Endothelial cell of umbilical vein (primary cell): ENCODE data around the gene FAR1. TPM values are rescaled to one million over a fixed set of nuclear protein-coding genes. Genes with fewer than 3 reads are reported as not detected.

Experiments used
- BruUV-seq: library from RNA; stranded (reverse); fragments of 400-500 nt; replicated peaks from 2 replicates; lab custom pipeline; 2021; lab: Mats Ljungman, UMichigan
- CTCF ChIA-PET: fragments of 300-600, 350-600 bp; sonication (Branson Sonifier 250); formaldehyde crosslinking; loops from one replicate; lab custom pipeline; 2021; ENCODE audit warnings: antibody characterized with exemption, inconsistent platforms; lab: Charles Lee
- POLR2A ChIA-PET: fragments of 300-600, 350-600 bp; sonication (Branson Sonifier 250); formaldehyde crosslinking; loops from one replicate; lab custom pipeline; 2021; ENCODE audit warnings: antibody characterized with exemption, inconsistent platforms; lab: Charles Lee
- DNase-seq: peaks from one replicate; pipeline ENCODE4 v3.0.0-alpha.2; 2011; ENCODE audit warnings: low read depth, low spot score
- FAIRE-seq: peaks from 2 replicates; lab custom pipeline; 2011; peaks lifted over from hg19 to GRCh38; lab: Jason Lieb, UNC
- H2AFZ ChIP-seq: 2 replicates; pipeline ENCODE4 v1.6.0; 2012; ENCODE audit warnings: low read depth, low read length, control low read depth, inconsistent platforms
- H3K27ac ChIP-seq: 2 replicates; pipeline ENCODE4 v1.5.1; 2011; ENCODE audit warnings: low read depth, mild to moderate bottlenecking, control low read depth, low read length, moderate library complexity; ENCODE audit not compliant: insufficient read depth
- H3K27me3 ChIP-seq, 2 experiments: 2 replicates each; pipeline versions ENCODE4 v1.6.0 to v1.6.1; 2011; ENCODE audit warnings: low read length in 2 of 2, mixed read lengths in 1 of 2; ENCODE audit not compliant: control insufficient read depth in 2 of 2, insufficient read depth in 2 of 2
- H3K36me3 ChIP-seq, 2 experiments: 2 replicates in 1 of 2; 3 replicates in 1 of 2; pipeline ENCODE4 v1.5.1; 2011; ENCODE audit warnings: low read length in 2 of 2, mild to moderate bottlenecking in 1 of 2, moderate library complexity in 1 of 2; ENCODE audit not compliant: control insufficient read depth in 2 of 2, insufficient read depth in 2 of 2; ENCODE audit errors: extremely low read depth in 1 of 2
- H3K4me1 ChIP-seq: 3 replicates; pipeline ENCODE4 v1.5.1; 2011; ENCODE audit warnings: mild to moderate bottlenecking, low read length; ENCODE audit not compliant: control insufficient read depth, insufficient read depth; ENCODE audit errors: extremely low read depth
- H3K4me2 ChIP-seq: 2 replicates; pipeline ENCODE4 v1.6.1; 2011; ENCODE audit warnings: low read length, control low read depth, mixed read lengths; ENCODE audit not compliant: insufficient read depth
- H3K4me3 ChIP-seq, 3 experiments: fragments of 200-600 bp in 1 of 3; sonication (generic), shearing (Covaris generic) in 1 of 3; replicated peaks in 1 of 3; 2 replicates each; pipeline ENCODE4 v1.5.1; 2011 to 2016; ENCODE audit warnings: control low read depth in 3 of 3, low read length in 3 of 3, mild to moderate bottlenecking in 2 of 3, inconsistent platforms in 1 of 3, low read depth in 1 of 3, moderate library complexity in 1 of 3; ENCODE audit not compliant: insufficient read depth in 1 of 3
- H3K79me2 ChIP-seq: 2 replicates; pipeline ENCODE4 v1.6.0; 2012; ENCODE audit warnings: low read length, inconsistent platforms; ENCODE audit not compliant: control insufficient read depth, insufficient read depth
- H3K9ac ChIP-seq: replicated peaks from 2 replicates; pipeline ENCODE3; 2011; ENCODE audit warnings: low read length, control low read depth; ENCODE audit not compliant: insufficient read depth; ENCODE audit errors: extremely low read depth
- H3K9me1 ChIP-seq: replicated peaks from 3 replicates; pipeline ENCODE4 v1.6.0; 2011; ENCODE audit warnings: mild to moderate bottlenecking, low read length; ENCODE audit not compliant: control insufficient read depth, insufficient read depth; ENCODE audit errors: extremely low read depth
- H3K9me3 ChIP-seq: replicated peaks from 2 replicates; pipeline ENCODE4 v1.5.1; 2012; ENCODE audit warnings: low read length, inconsistent platforms; ENCODE audit not compliant: control insufficient read depth, insufficient read depth
- H4K20me1 ChIP-seq: replicated peaks from 2 replicates; pipeline ENCODE3; 2011; ENCODE audit warnings: mild to moderate bottlenecking, low read length; ENCODE audit not compliant: control insufficient read depth, insufficient read depth; ENCODE audit errors: extremely low read depth
- EZH2 ChIP-seq: IDR thresholded peaks from 2 replicates; pipeline ENCODE4 v1.6.1; 2012; ENCODE audit warnings: borderline replicate concordance, low read depth, mild to moderate bottlenecking, moderate library complexity, low read length, inconsistent platforms; ENCODE audit not compliant: severe bottlenecking
- FOS ChIP-seq: IDR thresholded peaks from 2 replicates; pipeline ENCODE4 v1.6.1; 2011; ENCODE audit warnings: mild to moderate bottlenecking, low read length, moderate library complexity, borderline replicate concordance; ENCODE audit not compliant: insufficient read depth
- POLR2A ChIP-seq: IDR thresholded peaks from 2 replicates; pipeline ENCODE4 v1.6.1; 2012; ENCODE audit warnings: low read depth, mild to moderate bottlenecking, control low read depth, low read length
- POLR2AphosphoS5 ChIP-seq: IDR thresholded peaks from 2 replicates; pipeline ENCODE4 v1.6.1; 2012; ENCODE audit warnings: low read depth, mild to moderate bottlenecking, control low read depth, low read length, moderate library complexity; ENCODE audit not compliant: insufficient read depth
- dilution Hi-C: fragments of 300-500 bp; cut with MboI; formaldehyde crosslinking; loops from one replicate; pipeline ENCODE4 v1.15.0; 2019; ENCODE audit warnings: low sequenced_read_pairs; ENCODE audit not compliant: extremely low pct_ligation_motif_present
- intact Hi-C: fragments of 100-400 bp; cut with micrococcal nuclease; formaldehyde crosslinking; loops from one replicate; pipeline ENCODE4 v1.10.0; 2022
- polyA plus RNA-seq, 4 experiments: library from polyadenylated mRNA; depleted of rRNA in 3 of 4; stranded (reverse) in 3 of 4; unstranded in 1 of 4; fragments of >200 nt; gene quantifications; 2 replicates each; pipeline versions ENCODE4 v1.2.1 to v1.2.3, GENCODE V29; 2011 to 2012; ENCODE audit warnings: missing spikeins in 1 of 4
- total RNA-seq: library from RNA; stranded (reverse); gene quantifications from 2 replicates; pipeline ENCODE4 v1.2.3, GENCODE V29; 2021
- TF ChIP-seq, protein P1 (sequence below), 2 donors: IDR thresholded peaks; 1 replicate in 1 of 2; 2 replicates in 1 of 2; pipeline ENCODE4 v1.5.1; 2011; ENCODE audit warnings: low read length in 2 of 2, mild to moderate bottlenecking in 2 of 2, moderate library complexity in 2 of 2, control low read depth in 1 of 2, inconsistent platforms in 1 of 2, low read depth in 1 of 2; ENCODE audit not compliant: insufficient read depth in 1 of 2; ENCODE audit errors: extremely low read depth in 1 of 2

Gene FAR1
- total and polyA plus RNA-seq, 2 donors (not counting 3 experiments of a cell fraction or from before 2014, with no cell fraction given) = 29.5 to 76.4 TPM

DNA sequence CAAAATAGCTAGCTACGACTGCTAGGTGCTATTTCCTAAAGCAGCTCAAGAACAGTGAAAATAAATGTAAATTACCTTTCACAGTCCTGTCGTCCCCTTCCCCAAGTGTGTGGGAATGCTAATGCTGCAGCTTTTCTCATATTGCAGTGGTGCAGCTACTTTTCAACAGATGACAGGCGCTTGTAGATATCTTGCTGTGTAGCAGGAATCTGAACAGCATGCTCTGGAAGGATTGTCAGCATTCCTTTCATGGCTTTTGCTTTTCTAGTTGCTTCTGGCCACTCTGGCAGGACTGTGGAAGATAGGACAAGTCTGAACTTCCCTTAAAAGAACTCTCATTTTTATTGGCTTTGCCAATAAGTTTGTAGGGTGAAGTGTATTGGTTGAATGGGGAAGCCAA, 18.8 kb downstream of the FAR1 start:
- ChIA-PET CTCF (interaction anchor here (0.8 kb wide), 1 partner anchor 20 kb away, joined by 3 read pairs; no protein-coding TSS in a partner anchor), POLR2A (interaction anchor here (0.6 kb wide), 1 partner anchor 48 kb away, joined by 4 read pairs; no protein-coding TSS in a partner anchor)
- Histone ChIP-seq H3K9me3 (no peaks in the 10 kb centered on the region), H3K9ac (no peak overlapping the region), H2AFZ (no peak overlapping the region), H3K79me2 (peaks cover 91% of the 10 kb centered on the region), H3K4me3 (no peak overlapping the region), H3K36me3 (peaks cover 0 to 3% of the 10 kb centered on the region in 2 experiments), H3K4me2 (no peak overlapping the region), H3K27me3 (no peaks in the 10 kb centered on the region), H4K20me1 (peaks cover 8% of the 10 kb centered on the region), H3K9me1 (no peaks in the 10 kb centered on the region), H3K27ac (no peak overlapping the region), H3K4me1 (peaks cover 31% of the 10 kb centered on the region)
- intact Hi-C loops (no loop called here), dilution Hi-C loops (no loop called here)
- no TSS peak for BruUV-seq
- FAIRE-seq = no peak
- no peak for TF ChIP-seq POLR2AphosphoS5
- TF ChIP-seq POLR2A = no peak
- TF ChIP-seq EZH2 = no peak
- TF ChIP-seq FOS = no peak
- TF ChIP-seq, protein P1, sequence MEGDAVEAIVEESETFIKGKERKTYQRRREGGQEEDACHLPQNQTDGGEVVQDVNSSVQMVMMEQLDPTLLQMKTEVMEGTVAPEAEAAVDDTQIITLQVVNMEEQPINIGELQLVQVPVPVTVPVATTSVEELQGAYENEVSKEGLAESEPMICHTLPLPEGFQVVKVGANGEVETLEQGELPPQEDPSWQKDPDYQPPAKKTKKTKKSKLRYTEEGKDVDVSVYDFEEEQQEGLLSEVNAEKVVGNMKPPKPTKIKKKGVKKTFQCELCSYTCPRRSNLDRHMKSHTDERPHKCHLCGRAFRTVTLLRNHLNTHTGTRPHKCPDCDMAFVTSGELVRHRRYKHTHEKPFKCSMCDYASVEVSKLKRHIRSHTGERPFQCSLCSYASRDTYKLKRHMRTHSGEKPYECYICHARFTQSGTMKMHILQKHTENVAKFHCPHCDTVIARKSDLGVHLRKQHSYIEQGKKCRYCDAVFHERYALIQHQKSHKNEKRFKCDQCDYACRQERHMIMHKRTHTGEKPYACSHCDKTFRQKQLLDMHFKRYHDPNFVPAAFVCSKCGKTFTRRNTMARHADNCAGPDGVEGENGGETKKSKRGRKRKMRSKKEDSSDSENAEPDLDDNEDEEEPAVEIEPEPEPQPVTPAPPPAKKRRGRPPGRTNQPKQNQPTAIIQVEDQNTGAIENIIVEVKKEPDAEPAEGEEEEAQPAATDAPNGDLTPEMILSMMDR (IDR thresholded peaks at IDR 0.05; ENCODE audit: extremely low read depth in 1 of 2, insufficient read depth in 1 of 2, low read depth in 1 of 2, low read length in 2 of 2) = no peak
- DNase-seq = no peak
